Spleen (tissue), 7 donors: ENCODE data around the gene GALNT11.

ENCODE experiments used
- POLR2A ChIP-seq, 3 donors: fragments of 450-650 bp; IDR thresholded peaks; one replicate each; pipeline ENCODE4 v1.5.1; 2017; ENCODE audit warnings: antibody characterized with exemption in 3 of 3, mild to moderate bottlenecking in 1 of 3
- POLR2AphosphoS5 ChIP-seq, 3 donors: sonication (generic); formaldehyde crosslinking; IDR thresholded peaks; one replicate each; pipeline ENCODE4 v1.5.1; 2017; ENCODE audit warnings: antibody characterized with exemption in 3 of 3
- TF ChIP-seq, protein P1 (sequence below), 11 experiments: fragments of 200-600 bp in 7 of 11; fragments of 450-650 bp in 4 of 11; sonication (generic) in 4 of 11; IDR thresholded peaks in 8 of 11; conservative IDR thresholded peaks in 3 of 11; 1 replicate in 7 of 11; 2 replicates in 4 of 11; pipeline versions ENCODE4 v1.4.0 to v1.8.0; 2016 to 2021; ENCODE audit warnings: antibody characterized with exemption in 11 of 11, inconsistent platforms in 4 of 11, mild to moderate bottlenecking in 1 of 11
- donor health status: DM: no; HTN: no; CAD: no; lungs with moderate emphysema.
- donor health status: DM: no; HTN: no; CAD: no.
- donor health status: DM: no; HTN: no; CAD: no.

- TF ChIP-seq, protein P1, sequence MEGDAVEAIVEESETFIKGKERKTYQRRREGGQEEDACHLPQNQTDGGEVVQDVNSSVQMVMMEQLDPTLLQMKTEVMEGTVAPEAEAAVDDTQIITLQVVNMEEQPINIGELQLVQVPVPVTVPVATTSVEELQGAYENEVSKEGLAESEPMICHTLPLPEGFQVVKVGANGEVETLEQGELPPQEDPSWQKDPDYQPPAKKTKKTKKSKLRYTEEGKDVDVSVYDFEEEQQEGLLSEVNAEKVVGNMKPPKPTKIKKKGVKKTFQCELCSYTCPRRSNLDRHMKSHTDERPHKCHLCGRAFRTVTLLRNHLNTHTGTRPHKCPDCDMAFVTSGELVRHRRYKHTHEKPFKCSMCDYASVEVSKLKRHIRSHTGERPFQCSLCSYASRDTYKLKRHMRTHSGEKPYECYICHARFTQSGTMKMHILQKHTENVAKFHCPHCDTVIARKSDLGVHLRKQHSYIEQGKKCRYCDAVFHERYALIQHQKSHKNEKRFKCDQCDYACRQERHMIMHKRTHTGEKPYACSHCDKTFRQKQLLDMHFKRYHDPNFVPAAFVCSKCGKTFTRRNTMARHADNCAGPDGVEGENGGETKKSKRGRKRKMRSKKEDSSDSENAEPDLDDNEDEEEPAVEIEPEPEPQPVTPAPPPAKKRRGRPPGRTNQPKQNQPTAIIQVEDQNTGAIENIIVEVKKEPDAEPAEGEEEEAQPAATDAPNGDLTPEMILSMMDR (IDR thresholded peaks at IDR 0.05 in 8 of 11, conservative IDR thresholded peaks at IDR 0.05 in 3 of 11): no peak
- TF ChIP-seq POLR2AphosphoS5 (IDR thresholded peaks at IDR 0.05) (no peak), POLR2A (IDR thresholded peaks at IDR 0.05) (no peak)
Observed at GRCh38 chr7:152086513-152086912, 61.0 kb downstream of the GALNT11 start.
